Muscle layer of colon (tissue), 2 donors: Measurements from ENCODE around the gene INTS7.
A peak's percentile ranks its signal among the peaks of the same experiment; 100 is the strongest.
"Not testable (repeated sequence)": the region's sequence is repeated elsewhere in the genome, so short reads cannot be mapped to it uniquely, and the experiment has no call there.

Experiments used
- H3K27ac ChIP-seq: one replicate; pipeline ENCODE4 v1.7.0; 2013; ENCODE audit warnings: low read depth, mild to moderate bottlenecking, low read length, moderate library complexity
- H3K27me3 ChIP-seq, 2 donors: one replicate each; pipeline ENCODE4 v1.7.0; 2013; ENCODE audit warnings: low read length in 2 of 2, mild to moderate bottlenecking in 2 of 2; ENCODE audit not compliant: insufficient read depth in 2 of 2, control insufficient read depth in 1 of 2
- H3K36me3 ChIP-seq: one replicate; pipeline ENCODE4 v1.7.0; 2013; ENCODE audit warnings: mild to moderate bottlenecking, low read length; ENCODE audit not compliant: insufficient read depth
- H3K4me1 ChIP-seq: one replicate; pipeline ENCODE4 v1.7.0; 2013; ENCODE audit warnings: mild to moderate bottlenecking, low read length; ENCODE audit not compliant: insufficient read depth
- H3K4me3 ChIP-seq, 2 donors: one replicate each; pipeline ENCODE4 v1.7.0; 2013; ENCODE audit warnings: low read length in 2 of 2, low read depth in 1 of 2, mild to moderate bottlenecking in 1 of 2, moderate library complexity in 1 of 2
- H3K9ac ChIP-seq: one replicate; pipeline ENCODE4 v1.7.0; 2013; ENCODE audit warnings: low read length
- H3K9me3 ChIP-seq: one replicate; pipeline ENCODE4 v1.7.0; 2013; ENCODE audit warnings: mild to moderate bottlenecking, low read length
- donor health status: abdominal sarcoma.
- donor health status: Adenocarcinoma of cecum.

Gene INTS7

DNA sequence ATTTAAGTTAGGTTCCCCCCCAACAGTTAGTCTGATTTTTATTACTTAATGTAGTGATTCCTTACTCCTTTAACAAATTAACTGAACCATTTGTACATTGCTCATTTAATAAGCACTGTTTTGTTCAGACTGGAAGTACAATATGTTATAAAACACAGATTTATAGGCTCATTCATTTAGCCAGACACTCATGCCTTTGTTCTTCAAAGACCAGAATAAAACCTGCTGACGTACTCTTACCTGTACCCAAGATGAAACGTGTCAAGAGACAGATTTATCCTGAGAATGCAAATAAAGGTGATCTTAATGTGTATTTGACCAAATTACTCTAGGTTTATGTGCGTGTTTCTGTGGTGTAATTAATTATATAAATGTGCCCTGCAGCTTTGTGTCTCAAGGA, 92.8 kb downstream of the INTS7 start:
- H3K36me3 ChIP-seq = peaks cover 6% of the 10 kb centered on the region
- H3K4me1 ChIP-seq = no peaks in the 10 kb centered on the region
- no peak overlapping the region for H3K9ac ChIP-seq
- no peaks in the 10 kb centered on the region for H3K9me3 ChIP-seq
- no peak overlapping the region for H3K4me3 ChIP-seq
- no peaks in the 10 kb centered on the region for H3K27me3 ChIP-seq
- no peak overlapping the region for H3K27ac ChIP-seq

DNA sequence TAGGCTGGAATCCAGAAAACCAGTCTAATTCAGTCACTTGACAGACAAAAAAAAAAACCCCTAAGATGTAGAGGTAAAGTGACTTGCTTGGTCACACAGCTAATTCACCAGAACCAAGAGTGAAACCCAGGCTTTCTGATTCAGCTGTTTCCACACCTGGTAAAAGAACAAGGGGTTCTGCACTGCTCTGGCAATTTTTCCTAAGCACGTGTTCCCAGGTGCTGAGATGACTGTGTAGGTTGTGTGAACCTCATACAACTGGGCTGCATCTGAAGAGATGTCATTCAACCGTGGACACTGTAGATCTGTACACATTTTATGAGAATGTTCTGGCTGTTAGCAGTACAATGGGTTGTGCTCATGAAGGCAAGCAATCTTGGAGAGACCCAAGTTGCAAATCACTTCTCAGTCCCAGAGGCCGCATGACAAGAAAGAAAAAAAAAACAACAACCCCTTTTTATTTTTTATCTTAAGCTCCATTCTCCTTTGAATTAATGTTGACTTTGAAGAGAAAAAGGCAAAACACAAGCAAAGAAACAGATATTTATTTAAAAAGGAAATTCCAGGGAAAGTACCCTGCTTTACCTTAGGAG, 95.4 kb downstream of the INTS7 start:
- H3K36me3 ChIP-seq = peaks cover 6% of the 10 kb centered on the region
- no peak overlapping the region for H3K27ac ChIP-seq
- no peak overlapping the region for H3K9ac ChIP-seq
- H3K4me1 ChIP-seq = no peaks in the 10 kb centered on the region
- no peak overlapping the region for H3K4me3 ChIP-seq
- no peaks in the 10 kb centered on the region for H3K9me3 ChIP-seq
- H3K27me3 ChIP-seq = no peaks in the 10 kb centered on the region

DNA sequence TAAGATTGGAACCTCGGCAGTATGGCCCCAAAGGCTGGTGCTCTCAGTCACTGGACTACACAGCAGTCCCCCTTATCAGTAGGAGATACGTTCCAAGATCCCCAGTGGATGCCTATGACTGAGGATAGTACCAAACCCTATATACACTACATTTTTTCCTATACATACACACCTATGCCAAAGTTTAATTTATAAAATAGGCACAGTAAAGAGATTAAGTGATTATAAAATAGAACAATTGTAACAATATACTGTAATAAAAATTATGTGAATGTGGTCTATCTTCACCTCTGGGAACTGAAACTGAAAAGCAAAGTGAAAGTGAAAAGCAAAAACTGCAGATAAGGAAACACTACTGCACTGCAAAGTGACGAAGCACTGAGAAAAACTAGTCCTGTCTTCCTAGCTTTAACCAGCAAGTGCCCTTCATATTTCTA, 96.8 kb downstream of the INTS7 start:
- Histone ChIP-seq H3K36me3 (peaks cover 6% of the 10 kb centered on the region), H3K4me3 (peak overlapping the region in 1 of 2 donors; percentile 13), H3K27me3 (no peaks in the 10 kb centered on the region), H3K27ac (no peak overlapping the region), H3K9ac (no peak overlapping the region), H3K4me1 (no peaks in the 10 kb centered on the region), H3K9me3 (no peaks in the 10 kb centered on the region)

DNA sequence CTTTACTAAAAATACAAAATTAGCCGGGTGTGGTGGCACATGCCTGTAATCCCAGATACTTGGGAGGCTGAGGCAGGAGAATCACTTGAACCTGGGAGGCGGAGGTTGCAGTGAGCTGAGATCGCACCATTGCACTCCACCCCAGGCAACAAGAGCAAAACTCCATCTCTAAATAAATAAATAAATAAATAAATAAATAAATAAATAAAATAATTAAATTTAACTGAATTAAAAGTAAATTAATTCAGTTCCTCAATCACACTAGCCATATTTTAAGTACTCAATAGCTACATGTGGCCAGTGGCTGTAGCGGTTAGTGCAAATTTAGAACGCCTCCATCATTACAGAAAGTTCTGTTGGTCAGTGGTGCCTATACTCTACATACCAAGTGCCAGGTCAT, 97.9 kb downstream of the INTS7 start:
- not testable (repeated sequence) for H3K36me3 ChIP-seq, H3K9me3 ChIP-seq, H3K4me1 ChIP-seq, H3K4me3 ChIP-seq, H3K27me3 ChIP-seq, H3K9ac ChIP-seq, H3K27ac ChIP-seq

DNA sequence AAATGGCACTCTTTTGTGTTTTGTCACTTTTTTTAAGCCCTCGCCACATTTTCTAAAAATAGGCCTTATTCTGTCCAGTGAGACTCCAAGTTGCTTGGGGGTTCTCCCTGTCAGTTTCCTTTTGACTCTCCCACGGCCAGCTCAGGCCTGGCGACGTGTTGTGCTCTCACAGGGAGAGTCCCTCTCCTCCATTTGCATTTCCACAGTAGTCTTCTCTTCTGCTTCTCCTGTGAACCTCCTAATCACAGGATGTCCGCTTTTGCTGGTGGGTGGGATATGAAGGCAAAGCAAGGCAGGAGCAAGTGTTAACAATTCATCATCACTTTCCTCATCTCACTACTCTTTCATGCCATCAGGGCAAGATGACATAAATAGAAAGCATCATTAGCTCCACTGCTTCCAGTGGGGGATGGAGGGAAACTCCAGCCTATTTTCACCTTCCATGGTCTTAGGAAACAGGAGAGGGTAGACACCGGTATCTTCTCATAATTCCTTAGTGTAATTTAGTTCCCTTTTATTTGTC, 99.8 kb downstream of the INTS7 start:
- Histone ChIP-seq H3K9ac (no peak overlapping the region), H3K4me1 (no peaks in the 10 kb centered on the region), H3K36me3 (no peaks in the 10 kb centered on the region), H3K4me3 (no peak overlapping the region), H3K27me3 (peaks cover 0 to 6% of the 10 kb centered on the region in 2 donors), H3K27ac (no peak overlapping the region), H3K9me3 (no peaks in the 10 kb centered on the region)

DNA sequence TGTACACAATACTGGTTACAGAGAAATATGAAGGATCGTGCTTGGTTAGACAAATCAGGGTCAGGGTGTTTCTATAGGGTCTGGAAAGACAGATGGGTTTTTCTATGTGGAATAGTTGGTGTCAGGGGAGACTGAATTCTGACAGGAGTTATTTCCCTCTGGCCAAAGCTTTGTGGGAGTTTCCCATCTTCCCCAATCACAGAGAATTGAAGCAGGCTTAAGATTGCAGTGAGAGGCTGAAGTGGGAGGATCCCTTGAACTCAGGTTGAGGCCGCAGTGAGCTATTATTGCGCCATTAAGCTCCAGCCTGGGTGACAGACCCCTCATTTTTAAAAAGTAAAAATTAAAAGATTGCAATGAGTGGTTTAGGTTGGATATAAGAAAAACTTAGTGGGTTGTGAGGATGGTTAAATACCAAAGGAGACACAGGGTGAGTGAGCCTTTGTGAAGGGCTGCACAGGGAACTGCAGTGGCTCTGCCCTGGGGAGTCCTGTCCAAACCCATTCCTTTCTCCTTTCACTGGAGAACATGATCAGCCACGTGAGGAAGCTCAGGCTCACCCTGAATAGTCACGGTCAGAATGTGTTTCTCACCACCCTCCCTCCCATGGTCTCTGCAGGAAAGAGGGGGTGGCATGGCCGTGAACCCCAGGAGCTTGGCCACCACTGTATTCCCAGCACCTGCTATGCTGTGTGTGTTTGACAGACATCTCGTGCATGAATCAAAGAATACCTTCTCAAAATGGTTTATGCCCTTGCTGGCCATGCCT, 101.2 kb downstream of the INTS7 start:
- no peak overlapping the region for H3K9ac ChIP-seq
- no peak overlapping the region for H3K27ac ChIP-seq
- no peak overlapping the region for H3K4me3 ChIP-seq
- no peaks in the 10 kb centered on the region for H3K36me3 ChIP-seq
- H3K27me3 ChIP-seq = peaks cover 0 to 6% of the 10 kb centered on the region in 2 donors
- H3K9me3 ChIP-seq = no peaks in the 10 kb centered on the region
- no peaks in the 10 kb centered on the region for H3K4me1 ChIP-seq

DNA sequence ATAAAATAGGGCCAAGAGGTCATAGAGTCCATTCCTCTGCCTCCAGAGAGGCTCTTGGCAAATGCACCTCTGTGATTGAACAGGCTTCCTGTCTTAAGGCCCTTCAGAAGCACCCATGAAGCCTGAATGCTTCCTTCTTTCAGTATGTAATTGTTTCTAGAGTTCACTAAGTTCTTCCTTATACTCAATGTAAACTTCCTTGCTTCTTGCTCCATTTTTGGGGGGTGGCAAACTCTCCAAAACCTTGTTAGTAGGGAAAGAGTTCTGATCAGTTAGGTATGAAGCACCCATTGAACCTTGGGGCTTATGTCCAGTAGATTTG, 102.5 kb downstream of the INTS7 start:
- Histone ChIP-seq H3K27me3 (peaks cover 0 to 6% of the 10 kb centered on the region in 2 donors), H3K4me3 (no peak overlapping the region), H3K9ac (no peak overlapping the region), H3K27ac (no peak overlapping the region), H3K4me1 (no peaks in the 10 kb centered on the region), H3K36me3 (no peaks in the 10 kb centered on the region), H3K9me3 (no peaks in the 10 kb centered on the region)

DNA sequence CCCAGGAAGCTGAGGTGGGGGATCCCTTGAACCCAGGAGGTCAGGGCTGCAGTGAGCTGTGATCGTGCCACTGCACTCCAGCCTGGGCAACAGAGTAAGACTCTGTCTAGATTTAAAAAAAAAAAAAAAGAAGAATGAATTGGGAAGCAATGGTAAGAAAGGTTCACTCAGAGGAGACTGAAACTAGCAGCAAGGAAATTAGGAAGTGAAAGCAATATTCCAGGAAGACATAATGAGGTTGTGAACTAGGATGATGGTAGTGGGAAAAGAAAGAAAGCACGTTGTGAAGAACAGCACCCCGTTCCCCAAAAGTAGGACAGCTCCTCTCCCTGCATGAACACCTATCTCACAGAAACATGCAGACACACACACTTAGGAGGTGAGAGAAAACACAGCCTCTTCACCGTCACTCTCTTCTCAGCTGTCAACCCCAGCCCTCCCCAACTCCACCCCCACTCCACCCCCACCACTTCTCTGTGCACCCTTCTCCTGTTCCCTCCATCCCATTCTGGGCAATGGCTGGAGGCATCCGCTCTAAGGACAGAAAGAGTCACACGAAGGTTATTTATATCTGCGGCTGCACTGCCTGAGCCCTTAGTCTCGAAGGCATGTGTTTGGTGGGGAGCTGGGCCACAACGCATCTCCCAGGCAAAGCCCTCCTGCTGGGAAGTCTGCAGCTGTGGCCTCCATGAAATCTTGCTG, 103.0 kb downstream of the INTS7 start:
- Histone ChIP-seq H3K9me3 (no peaks in the 10 kb centered on the region), H3K27me3 (peaks cover 0 to 6% of the 10 kb centered on the region in 2 donors), H3K36me3 (no peaks in the 10 kb centered on the region), H3K27ac (no peak overlapping the region), H3K4me1 (no peaks in the 10 kb centered on the region), H3K9ac (no peak overlapping the region), H3K4me3 (no peak overlapping the region)

DNA sequence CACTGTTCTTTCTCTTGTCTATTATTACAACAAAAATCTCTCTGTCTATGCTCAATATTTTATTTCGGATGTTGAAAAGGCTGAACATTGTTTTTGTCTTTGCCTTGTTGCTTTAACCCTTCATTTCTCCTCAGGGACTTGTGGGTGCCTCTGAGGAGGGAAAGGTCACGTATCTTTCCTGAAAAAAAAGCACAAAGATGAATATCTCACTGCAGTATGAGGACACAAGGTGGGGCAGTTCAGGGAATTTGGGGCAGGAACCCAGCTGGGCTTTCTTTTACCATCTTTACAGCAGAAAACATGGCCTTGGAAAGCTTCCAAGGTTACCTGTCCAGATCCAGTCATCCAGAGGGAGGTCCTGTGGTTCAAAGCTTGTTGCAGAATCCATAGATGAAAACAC, 105.7 kb downstream of the INTS7 start:
- Histone ChIP-seq H3K4me3 (no peak overlapping the region), H3K27ac (no peak overlapping the region), H3K4me1 (no peaks in the 10 kb centered on the region), H3K27me3 (peaks cover 0 to 6% of the 10 kb centered on the region in 2 donors), H3K9me3 (no peaks in the 10 kb centered on the region), H3K36me3 (no peaks in the 10 kb centered on the region), H3K9ac (no peak overlapping the region)

DNA sequence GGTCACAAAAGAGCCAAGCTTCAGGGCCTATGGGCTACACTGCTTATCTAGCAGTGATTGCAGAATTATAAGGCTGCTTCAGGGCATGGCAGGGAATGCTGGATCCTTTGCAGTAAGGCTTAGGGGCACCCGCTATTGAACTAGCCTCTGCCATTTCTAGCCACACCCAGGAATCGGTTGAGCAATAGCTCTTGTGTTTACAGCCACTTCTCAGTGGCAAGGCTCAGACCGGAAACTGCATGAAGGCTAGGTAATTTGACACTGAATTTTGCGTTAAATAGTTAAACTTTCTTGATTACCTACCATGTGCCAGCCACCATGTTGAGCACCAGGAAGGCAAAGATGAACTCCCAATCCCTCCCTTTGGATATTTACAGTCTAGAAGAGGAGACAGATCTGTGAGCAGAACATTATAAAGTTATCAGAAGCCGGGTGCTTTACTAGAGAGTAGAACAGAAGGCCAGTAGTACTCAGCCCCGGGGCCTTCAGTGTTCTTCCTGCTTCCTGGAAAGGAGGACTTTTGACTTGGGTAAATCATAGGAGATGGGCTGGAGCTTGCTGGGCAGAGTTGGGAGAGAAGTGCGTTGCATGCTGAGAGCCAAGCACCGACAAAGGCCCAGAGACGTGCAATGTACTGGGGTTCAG, 106.2 kb downstream of the INTS7 start:
- Histone ChIP-seq H3K4me3 (no peak overlapping the region), H3K27ac (no peak overlapping the region), H3K4me1 (no peaks in the 10 kb centered on the region), H3K36me3 (no peaks in the 10 kb centered on the region), H3K27me3 (peaks cover 0 to 6% of the 10 kb centered on the region in 2 donors), H3K9me3 (no peaks in the 10 kb centered on the region), H3K9ac (no peak overlapping the region)

DNA sequence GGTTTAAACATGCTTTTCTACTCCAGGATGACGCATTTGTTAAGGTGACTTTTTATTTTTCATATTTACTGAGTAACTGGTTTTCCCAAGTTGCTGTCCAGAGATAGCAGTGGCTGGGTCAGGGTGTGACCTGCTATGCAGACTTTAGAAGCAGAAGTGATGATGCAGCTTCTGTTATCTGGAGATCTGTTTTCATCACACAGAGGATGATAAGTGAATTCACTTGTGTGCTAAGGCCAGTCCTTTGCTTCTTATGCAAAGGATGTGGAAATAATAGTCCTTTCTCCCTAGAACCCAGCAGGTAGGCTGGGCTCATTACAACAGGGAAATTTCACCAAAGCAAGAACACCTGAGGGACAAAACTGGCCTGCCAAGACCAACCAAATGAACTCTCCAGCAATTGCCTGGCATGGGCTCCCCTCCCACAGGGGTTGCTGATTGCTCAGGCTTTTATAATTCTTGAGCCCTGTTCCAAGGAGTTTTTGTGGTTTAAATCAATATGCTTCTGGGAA, 107.0 kb downstream of the INTS7 start:
- Histone ChIP-seq H3K4me1 (no peaks in the 10 kb centered on the region), H3K27ac (no peak overlapping the region), H3K36me3 (no peaks in the 10 kb centered on the region), H3K9ac (no peak overlapping the region), H3K4me3 (no peak overlapping the region), H3K9me3 (no peaks in the 10 kb centered on the region), H3K27me3 (peaks cover 0 to 6% of the 10 kb centered on the region in 2 donors)
